Activated CD4-positive, alpha-beta T cell treated with anti-CD3 and anti-CD28 coated beads, Interleukin-2, amount 10 ng/mL, durations not matched to agents 24 days and 14 days (primary cell): ENCODE measurements around the gene OR5V1. TPM values are rescaled to one million over a fixed set of nuclear protein-coding genes. Genes with fewer than 3 reads are reported as not detected.
"Not testable (repeated sequence)": the region's sequence is repeated elsewhere in the genome, so short reads cannot be mapped to it uniquely, and the experiment has no call there.

Experiments used
- DNase-seq: peaks from one replicate; pipeline ENCODE4 v3.0.0; 2022
- H3K27ac Mint-ChIP-seq: one replicate; pipeline ENCODE4 v1.8.0; 2022; ENCODE audit warnings: mild to moderate bottlenecking, mixed read lengths
- H3K27me3 Mint-ChIP-seq: one replicate; pipeline ENCODE4 v1.8.0; 2022; ENCODE audit warnings: mixed read lengths
- H3K36me3 Mint-ChIP-seq: one replicate; pipeline ENCODE4 v1.8.0; 2022; ENCODE audit warnings: low read depth, mild to moderate bottlenecking, mixed read lengths
- H3K4me1 Mint-ChIP-seq: one replicate; pipeline ENCODE4 v1.8.0; 2021; ENCODE audit warnings: mixed read lengths
- H3K4me3 Mint-ChIP-seq: one replicate; pipeline ENCODE4 v1.8.0; 2022; ENCODE audit warnings: mild to moderate bottlenecking, moderate library complexity, mixed read lengths
- H3K9me3 Mint-ChIP-seq: one replicate; pipeline ENCODE4 v1.8.0; 2021; ENCODE audit warnings: mixed read lengths
- intact Hi-C: fragments of 100-400 bp; cut with micrococcal nuclease; formaldehyde crosslinking; loops from one replicate; pipeline ENCODE4 v1.15.1; 2023
- total RNA-seq: library from RNA; stranded (reverse); gene quantifications from 2 replicates; pipeline ENCODE4 v1.2.3, GENCODE V29; 2022

OR5V1 gene
- not detected in 2 replicates for total RNA-seq

GRCh38 chr6:29368765-29369164 is at the start of gene OR5V1:
TSS of gene OR5V1 (minus strand) at chr6:29368865. CDS start at chr6:29356195, 12,670 bp downstream.
- no peak within 1 kb of the TSS for H3K4me3 Mint-ChIP-seq
- no peaks in the 10 kb centered on the region for H3K4me1 Mint-ChIP-seq
- H3K36me3 Mint-ChIP-seq, result no peaks in the 10 kb centered on the region
- DNase-seq, result no peak
- no peak within 1 kb of the TSS for H3K27ac Mint-ChIP-seq
- no peaks in the 10 kb centered on the region for H3K9me3 Mint-ChIP-seq
- peaks cover 3% of the 10 kb centered on the region for H3K27me3 Mint-ChIP-seq
- intact Hi-C loops, result no loop called here

- Mint-ChIP-seq H3K4me3 (no peak within 1 kb of the TSS), H3K36me3 (no peaks in the 10 kb centered on the region), H3K9me3 (peaks cover 8% of the 10 kb centered on the region), H3K27ac (no peak within 1 kb of the TSS), H3K4me1 (no peaks in the 10 kb centered on the region), H3K27me3 (peaks cover 24% of the 10 kb centered on the region)
- DNase-seq, result no peak
- intact Hi-C loops, result no loop called here
Measured at GRCh38 chr6:29414588-29414987, 45.9 kb upstream of the OR5V1 start, which contains the start of gene OR12D1. TSS of gene OR12D1 (plus strand) at chr6:29414928.

- intact Hi-C loops, result no loop called here
- no peak overlapping the region for H3K4me3 Mint-ChIP-seq
- DNase-seq, result no peak
- peaks cover 5% of the 10 kb centered on the region for H3K9me3 Mint-ChIP-seq
- H3K27ac Mint-ChIP-seq, result no peak overlapping the region
- H3K4me1 Mint-ChIP-seq, result no peaks in the 10 kb centered on the region
- peaks cover 5% of the 10 kb centered on the region for H3K27me3 Mint-ChIP-seq
- H3K36me3 Mint-ChIP-seq, result no peaks in the 10 kb centered on the region
Measured at GRCh38 chr6:29403801-29404200, 35.1 kb upstream of the OR5V1 start.

- H3K4me1 Mint-ChIP-seq, result no peaks in the 10 kb centered on the region
- intact Hi-C loops, result no loop called here
- DNase-seq, result no peak
- no peak overlapping the region for H3K4me3 Mint-ChIP-seq
- H3K27ac Mint-ChIP-seq, result no peak overlapping the region
- H3K27me3 Mint-ChIP-seq, result peaks cover 14% of the 10 kb centered on the region
- H3K9me3 Mint-ChIP-seq, result no peaks in the 10 kb centered on the region
- H3K36me3 Mint-ChIP-seq, result no peaks in the 10 kb centered on the region
Measured at GRCh38 chr6:29399525-29399924, 30.9 kb upstream of the OR5V1 start.

- Mint-ChIP-seq H3K4me1 (no peaks in the 10 kb centered on the region), H3K27me3 (peaks cover 12% of the 10 kb centered on the region), H3K9me3 (no peaks in the 10 kb centered on the region), H3K36me3 (no peaks in the 10 kb centered on the region), H3K27ac (no peak within 1 kb of the TSS), H3K4me3 (no peak within 1 kb of the TSS)
- DNase-seq, result no peak
- intact Hi-C loops, result no loop called here
Measured at GRCh38 chr6:29395331-29395730, 26.7 kb upstream of the OR5V1 start, which contains the start of gene OR12D2. TSS of gene OR12D2 (plus strand) at chr6:29395631. CDS start at chr6:29396700, 1,069 bp downstream.

- no peaks in the 10 kb centered on the region for H3K4me1 Mint-ChIP-seq
- H3K27me3 Mint-ChIP-seq, result peaks cover 9% of the 10 kb centered on the region
- H3K9me3 Mint-ChIP-seq, result no peaks in the 10 kb centered on the region
- DNase-seq, result no peak
- intact Hi-C loops, result no loop called here
- no peaks in the 10 kb centered on the region for H3K36me3 Mint-ChIP-seq
- no peak overlapping the region for H3K27ac Mint-ChIP-seq
- H3K4me3 Mint-ChIP-seq, result no peak overlapping the region
Measured at GRCh38 chr6:29388533-29388932, 19.9 kb upstream of the OR5V1 start.

- Mint-ChIP-seq H3K27ac (no peak overlapping the region), H3K9me3 (no peaks in the 10 kb centered on the region), H3K27me3 (peaks cover 12% of the 10 kb centered on the region), H3K36me3 (no peaks in the 10 kb centered on the region), H3K4me3 (no peak overlapping the region), H3K4me1 (no peaks in the 10 kb centered on the region)
- intact Hi-C loops, result no loop called here
- DNase-seq, result no peak
Measured at GRCh38 chr6:29376003-29376402, 7.3 kb upstream of the OR5V1 start.

GRCh38 chr6:29375191-29375590 is 6.5 kb upstream of the OR5V1 start, which contains the start of gene OR12D3:
TSS of gene OR12D3 (minus strand) at chr6:29375291. CDS start at chr6:29375287, 4 bp downstream.
- DNase-seq, result no peak
- intact Hi-C loops, result no loop called here
- Mint-ChIP-seq H3K4me3 (no peak within 1 kb of the TSS), H3K9me3 (no peaks in the 10 kb centered on the region), H3K4me1 (no peaks in the 10 kb centered on the region), H3K36me3 (no peaks in the 10 kb centered on the region), H3K27ac (no peak within 1 kb of the TSS), H3K27me3 (peaks cover 9% of the 10 kb centered on the region)

GRCh38 chr6:29355603-29356002 is 13.1 kb downstream of the OR5V1 start:
- intact Hi-C loops, result no loop called here
- Mint-ChIP-seq H3K27ac (no peak overlapping the region), H3K9me3 (peaks cover 12% of the 10 kb centered on the region), H3K4me3 (no peak overlapping the region), H3K36me3 (no peaks in the 10 kb centered on the region), H3K4me1 (no peaks in the 10 kb centered on the region), H3K27me3 (peaks cover 23% of the 10 kb centered on the region)
- no peak for DNase-seq

- peaks cover 12% of the 10 kb centered on the region for H3K9me3 Mint-ChIP-seq
- no peaks in the 10 kb centered on the region for H3K4me1 Mint-ChIP-seq
- peaks cover 23% of the 10 kb centered on the region for H3K27me3 Mint-ChIP-seq
- H3K27ac Mint-ChIP-seq, result no peak overlapping the region
- H3K4me3 Mint-ChIP-seq, result no peak overlapping the region
- no peaks in the 10 kb centered on the region for H3K36me3 Mint-ChIP-seq
- intact Hi-C loops, result no loop called here
- no peak for DNase-seq
Measured at GRCh38 chr6:29354980-29355379, 13.7 kb downstream of the OR5V1 start.

- intact Hi-C loops, H3K36me3 Mint-ChIP-seq, H3K4me3 Mint-ChIP-seq, DNase-seq, H3K4me1 Mint-ChIP-seq, H3K27ac Mint-ChIP-seq: not testable (repeated sequence)
- peaks cover 10% of the 10 kb centered on the region for H3K27me3 Mint-ChIP-seq
- H3K9me3 Mint-ChIP-seq, result peaks cover 12% of the 10 kb centered on the region
Measured at GRCh38 chr6:29349348-29349747, 19.3 kb downstream of the OR5V1 start.

- H3K27ac Mint-ChIP-seq, result no peak overlapping the region
- intact Hi-C loops, result no loop called here
- H3K27me3 Mint-ChIP-seq, result no peaks in the 10 kb centered on the region
- no peak for DNase-seq
- no peaks in the 10 kb centered on the region for H3K36me3 Mint-ChIP-seq
- H3K9me3 Mint-ChIP-seq, result no peaks in the 10 kb centered on the region
- H3K4me3 Mint-ChIP-seq, result no peak overlapping the region
- H3K4me1 Mint-ChIP-seq, result no peaks in the 10 kb centered on the region
Measured at GRCh38 chr6:29345380-29345779, 23.3 kb downstream of the OR5V1 start.

- DNase-seq, result no peak
- peaks cover 13% of the 10 kb centered on the region for H3K9me3 Mint-ChIP-seq
- no peak overlapping the region for H3K4me3 Mint-ChIP-seq
- H3K27ac Mint-ChIP-seq, result no peak overlapping the region
- intact Hi-C loops, result no loop called here
- peaks cover 5% of the 10 kb centered on the region for H3K27me3 Mint-ChIP-seq
- no peaks in the 10 kb centered on the region for H3K4me1 Mint-ChIP-seq
- H3K36me3 Mint-ChIP-seq, result no peaks in the 10 kb centered on the region
Measured at GRCh38 chr6:29336269-29336668, 32.4 kb downstream of the OR5V1 start.

GRCh38 chr6:29332676-29333075 is 36.0 kb downstream of the OR5V1 start:
- Mint-ChIP-seq H3K9me3 (peaks cover 13% of the 10 kb centered on the region), H3K27me3 (peaks cover 6% of the 10 kb centered on the region), H3K27ac (no peak overlapping the region), H3K4me3 (no peak overlapping the region), H3K36me3 (no peaks in the 10 kb centered on the region), H3K4me1 (no peaks in the 10 kb centered on the region)
- no peak for DNase-seq
- intact Hi-C loops, result no loop called here

GRCh38 chr6:29325777-29326176 is 42.9 kb downstream of the OR5V1 start:
- intact Hi-C loops, result no loop called here
- Mint-ChIP-seq H3K4me3 (no peak overlapping the region), H3K9me3 (no peaks in the 10 kb centered on the region), H3K4me1 (no peaks in the 10 kb centered on the region), H3K27me3 (peaks cover 7% of the 10 kb centered on the region), H3K27ac (no peak overlapping the region), H3K36me3 (no peaks in the 10 kb centered on the region)
- DNase-seq, result no peak
